D341Med (cell line): Measurements from ENCODE around the gene MYL1.

ENCODE experiments used
- DNase-seq: peaks from one replicate; pipeline ENCODE4 v3.0.0; 2012; ENCODE audit warnings: low spot score

The MYL1 gene

DNA sequence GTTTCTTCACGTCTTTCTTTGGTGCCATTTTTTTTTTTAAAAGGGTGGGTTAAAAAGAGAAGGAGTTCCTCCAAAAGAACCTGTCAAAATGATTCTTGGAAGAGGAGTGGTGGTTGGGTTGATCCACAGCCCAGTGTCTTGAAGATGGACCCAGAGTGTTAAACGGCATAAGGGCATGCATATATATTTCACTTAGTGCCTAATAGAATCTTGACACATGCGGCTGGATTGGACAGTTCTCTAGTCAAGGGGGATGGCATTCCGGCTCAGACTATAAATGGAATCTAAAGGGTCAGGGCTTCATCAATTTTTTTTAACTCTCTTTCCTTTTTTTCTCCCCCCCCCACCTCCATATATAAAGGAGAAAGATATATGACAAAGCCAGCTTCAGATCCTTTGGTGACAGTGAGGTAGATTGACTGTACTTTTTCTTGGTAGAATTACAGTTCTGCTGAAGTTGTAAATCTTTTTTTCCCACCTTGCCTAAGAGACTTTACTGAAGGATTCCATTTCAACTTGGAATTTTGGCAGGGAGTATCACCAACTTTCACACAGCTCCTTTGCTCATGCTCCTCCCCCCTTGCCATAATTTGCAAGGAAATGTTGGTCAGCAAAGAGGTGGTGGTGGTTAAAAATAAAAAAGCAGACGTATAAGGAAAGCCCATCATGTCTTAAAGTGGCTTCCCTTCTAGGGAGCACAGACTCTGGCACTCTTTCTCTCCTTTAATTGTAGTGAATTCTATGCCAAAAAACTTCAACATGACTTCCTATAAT is at the start of gene MYL1:
MYL1 (minus strand) TSS at position 160 of the 774 bp plus-strand sequence; CDS start at position 28, 132 bp downstream.
- DNase-seq, result no peak

DNA sequence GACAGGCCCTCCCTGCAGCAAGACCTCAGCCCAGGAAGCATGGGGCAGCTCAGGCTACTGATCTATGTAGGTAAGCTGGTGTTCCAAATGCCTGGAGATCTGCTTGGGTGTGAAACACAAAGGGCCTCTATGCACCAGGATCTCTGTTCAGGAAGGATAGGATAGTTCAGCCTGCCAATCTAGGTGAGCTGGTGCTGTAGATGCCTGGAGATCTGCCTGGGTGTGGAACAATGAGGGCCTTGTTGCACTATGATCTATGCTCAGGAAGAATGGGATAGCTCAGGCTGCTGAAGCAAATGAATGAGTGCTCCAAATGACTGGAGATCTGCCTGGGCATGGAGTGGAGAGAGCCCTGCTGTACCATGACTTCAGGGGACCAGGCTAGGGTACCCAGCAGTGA is 48.9 kb upstream of the MYL1 start:
- DNase-seq, result no peak

DNA sequence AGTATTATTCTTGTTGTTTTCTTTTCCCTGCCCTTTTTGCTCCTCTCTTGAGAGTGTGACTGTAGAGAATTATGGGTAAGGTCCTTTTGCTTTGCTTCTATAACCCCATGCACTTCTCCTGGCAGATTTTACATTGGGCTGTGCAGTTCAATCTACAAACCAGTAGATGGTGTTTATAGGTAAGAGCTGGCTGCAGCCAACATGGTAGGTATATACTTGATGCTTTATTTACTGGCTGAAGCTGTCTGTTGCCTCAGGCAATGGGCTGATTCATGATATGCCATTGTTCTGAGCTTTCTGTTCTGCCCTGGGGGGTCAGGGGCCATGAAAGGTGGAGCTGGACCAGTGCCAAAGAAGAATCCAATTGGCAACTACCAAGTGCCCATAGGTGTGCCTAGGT is 48.3 kb upstream of the MYL1 start:
- no peak for DNase-seq

DNA sequence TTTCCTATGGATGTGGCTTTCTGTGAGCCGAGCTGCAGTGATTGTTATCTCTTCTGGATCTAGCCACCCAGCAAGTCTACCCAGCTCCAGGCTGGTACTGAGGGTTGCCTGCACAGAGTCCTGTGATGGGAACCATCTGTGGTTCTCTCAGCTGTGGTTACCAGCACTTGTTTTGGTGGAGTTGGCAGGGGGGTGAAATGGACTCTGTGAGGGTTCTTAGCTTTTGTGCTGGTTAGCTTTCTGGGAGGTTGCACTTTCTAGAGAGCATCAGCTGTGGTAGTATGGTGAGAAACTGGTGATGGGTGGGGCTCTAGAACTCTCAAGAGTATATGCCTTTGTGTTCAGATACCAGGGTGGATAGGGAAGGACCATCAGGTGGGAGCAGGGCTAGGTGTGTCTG is 45.4 kb upstream of the MYL1 start:
- DNase-seq, result no peak

DNA sequence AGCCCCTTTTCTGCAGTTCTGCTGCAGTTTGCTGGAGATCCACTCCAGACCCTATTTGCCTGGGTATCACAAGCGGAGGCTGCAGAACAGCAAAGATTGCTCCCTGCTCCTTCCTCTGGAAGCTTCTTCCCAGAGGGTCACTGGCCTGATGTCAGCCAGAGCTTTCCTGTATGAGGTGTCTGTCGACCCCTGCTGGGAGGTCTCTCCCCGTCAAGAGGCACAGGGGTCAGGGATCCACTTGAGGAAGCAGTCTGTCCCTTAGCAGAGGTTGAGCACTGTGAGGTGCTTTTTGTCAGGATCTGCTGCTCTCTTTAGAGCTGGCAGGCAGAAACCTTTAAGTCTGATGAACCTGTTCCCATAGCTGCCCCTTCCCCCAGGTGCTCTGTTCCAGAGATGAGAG is 42.0 kb upstream of the MYL1 start:
- no peak for DNase-seq

DNA sequence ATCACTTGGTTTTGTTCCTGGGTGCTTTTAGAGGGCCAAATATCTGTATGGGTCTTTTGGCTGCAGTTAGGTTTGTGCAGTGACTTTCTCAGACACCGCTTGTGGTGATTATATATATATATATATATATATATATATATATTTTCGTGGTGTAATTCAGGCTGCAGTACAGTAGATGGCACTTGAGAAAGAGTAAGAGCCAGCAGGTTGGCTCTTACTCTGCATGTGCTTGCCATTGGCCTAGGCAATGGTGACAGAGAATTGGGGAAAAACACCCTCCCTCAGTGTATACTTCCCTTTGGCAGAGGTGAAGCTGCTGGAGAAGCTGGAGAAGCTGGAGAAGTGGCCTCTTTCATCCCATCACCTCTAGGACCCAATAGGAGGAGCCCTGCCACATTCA is 22.2 kb upstream of the MYL1 start:
- DNase-seq, result no peak

DNA sequence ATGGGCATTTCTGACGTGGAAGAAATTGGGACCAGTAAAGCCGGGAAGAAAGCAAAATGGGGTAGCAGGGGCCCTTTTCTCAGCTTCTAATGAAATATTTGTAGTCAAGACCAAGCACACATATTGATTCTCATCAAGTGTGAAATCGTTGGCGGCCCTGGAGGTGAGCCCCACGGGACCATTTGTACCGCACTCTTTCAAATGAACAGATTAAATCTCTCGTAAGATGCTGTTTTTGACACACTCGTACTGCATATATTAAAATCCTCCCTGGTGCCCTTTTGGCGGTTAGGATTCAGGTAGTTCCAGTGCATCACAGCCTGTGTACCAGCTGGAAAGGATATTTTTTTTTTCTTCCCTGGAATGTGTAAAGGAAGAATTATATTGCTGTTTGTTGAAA is 9.9 kb upstream of the MYL1 start:
- DNase-seq, result no peak

DNA sequence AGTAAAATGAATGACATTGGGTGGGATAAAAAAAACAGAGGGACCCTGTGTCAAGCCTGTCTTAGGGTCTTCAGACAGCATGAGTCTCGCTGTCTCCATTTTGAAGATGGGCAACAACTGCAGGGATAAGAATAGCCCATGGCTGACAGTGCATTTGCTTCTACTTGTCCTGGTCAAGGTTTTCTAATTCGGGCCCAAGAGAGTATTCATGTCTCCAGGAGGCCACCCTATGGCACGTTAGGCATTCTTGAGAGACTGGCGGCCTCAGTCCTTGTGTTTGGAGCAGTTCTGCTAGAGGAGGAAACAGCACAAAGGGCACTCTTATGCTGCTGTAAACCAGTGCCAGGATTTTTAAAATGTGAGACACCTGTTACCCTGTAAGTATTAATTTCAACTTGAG is 9.5 kb upstream of the MYL1 start:
- no peak for DNase-seq

DNA sequence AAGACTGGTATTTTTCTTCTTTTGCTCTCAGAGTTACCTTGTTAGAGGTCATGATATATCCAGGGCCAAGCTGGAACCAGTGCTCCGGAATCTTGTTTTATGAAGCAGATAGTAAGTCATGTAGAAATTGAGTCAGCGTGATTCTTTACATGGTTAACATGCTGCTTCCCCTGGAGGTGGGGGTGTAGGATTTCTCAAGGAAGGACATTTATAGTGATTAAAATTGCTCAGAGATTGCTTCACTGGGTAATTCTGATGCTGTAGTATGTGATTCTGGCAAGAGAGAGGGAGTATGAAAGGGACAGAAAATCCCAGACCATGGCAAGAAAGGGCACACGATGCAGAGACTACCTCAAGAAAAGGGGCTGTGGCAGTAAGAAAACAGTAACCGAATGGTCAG is 8.0 kb upstream of the MYL1 start:
- no peak for DNase-seq

DNA sequence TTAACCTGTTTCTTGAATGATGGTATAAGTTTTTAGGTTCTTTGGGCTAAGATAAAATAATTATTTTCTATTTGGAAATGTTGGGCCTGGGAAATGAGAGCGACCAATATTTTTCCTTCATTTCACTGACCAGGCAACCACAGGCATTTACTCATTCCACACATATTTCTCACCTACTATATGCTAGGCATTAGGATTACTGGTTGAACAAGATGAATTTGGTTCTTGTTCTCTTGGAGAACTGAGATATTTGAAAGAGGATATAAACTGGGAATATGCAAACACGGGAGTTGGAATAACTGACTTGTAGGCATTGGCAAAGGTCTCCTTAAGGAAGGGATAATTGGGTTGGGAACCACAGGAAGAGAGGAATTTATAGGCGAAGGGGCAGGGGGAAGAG is 3.9 kb upstream of the MYL1 start:
- no peak for DNase-seq

DNA sequence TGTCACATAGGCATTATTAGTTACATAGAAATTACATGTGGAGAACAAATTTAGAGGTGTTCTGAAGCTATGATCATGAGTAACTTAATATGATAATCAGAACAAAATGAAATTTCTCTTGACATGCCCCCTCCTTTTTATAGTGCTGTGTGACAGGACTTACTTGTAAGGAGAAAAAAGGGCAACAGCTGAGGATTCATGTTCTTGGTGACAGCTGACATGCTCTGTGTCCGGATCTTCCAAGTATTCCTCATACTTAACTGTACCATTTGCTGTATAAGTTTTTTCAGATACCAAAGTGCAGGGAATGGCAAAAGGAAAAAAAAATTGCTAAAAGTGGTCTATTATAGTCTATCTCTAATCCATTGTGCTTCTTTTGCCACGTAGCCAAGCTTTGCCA is 3.5 kb upstream of the MYL1 start:
- no peak for DNase-seq

DNA sequence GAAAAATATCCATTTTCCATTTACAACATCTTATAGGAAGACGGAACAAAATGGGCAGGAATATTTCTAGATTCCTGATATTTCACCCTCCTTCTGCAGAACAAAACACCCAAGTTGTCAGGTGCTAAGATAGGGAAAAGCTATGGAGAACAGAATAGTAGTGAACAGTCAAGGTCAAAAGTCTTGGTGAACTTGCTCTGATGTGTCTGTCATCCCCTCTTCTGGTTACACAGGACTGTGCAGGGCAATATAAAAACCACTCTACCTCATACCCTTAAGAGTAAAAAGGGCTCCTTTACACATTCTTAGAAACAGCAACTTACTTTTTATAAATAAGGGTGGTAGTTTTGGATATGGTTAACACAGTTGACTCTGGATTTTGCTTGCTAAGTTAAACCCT is 4.4 kb downstream of the MYL1 start:
- no peak for DNase-seq

DNA sequence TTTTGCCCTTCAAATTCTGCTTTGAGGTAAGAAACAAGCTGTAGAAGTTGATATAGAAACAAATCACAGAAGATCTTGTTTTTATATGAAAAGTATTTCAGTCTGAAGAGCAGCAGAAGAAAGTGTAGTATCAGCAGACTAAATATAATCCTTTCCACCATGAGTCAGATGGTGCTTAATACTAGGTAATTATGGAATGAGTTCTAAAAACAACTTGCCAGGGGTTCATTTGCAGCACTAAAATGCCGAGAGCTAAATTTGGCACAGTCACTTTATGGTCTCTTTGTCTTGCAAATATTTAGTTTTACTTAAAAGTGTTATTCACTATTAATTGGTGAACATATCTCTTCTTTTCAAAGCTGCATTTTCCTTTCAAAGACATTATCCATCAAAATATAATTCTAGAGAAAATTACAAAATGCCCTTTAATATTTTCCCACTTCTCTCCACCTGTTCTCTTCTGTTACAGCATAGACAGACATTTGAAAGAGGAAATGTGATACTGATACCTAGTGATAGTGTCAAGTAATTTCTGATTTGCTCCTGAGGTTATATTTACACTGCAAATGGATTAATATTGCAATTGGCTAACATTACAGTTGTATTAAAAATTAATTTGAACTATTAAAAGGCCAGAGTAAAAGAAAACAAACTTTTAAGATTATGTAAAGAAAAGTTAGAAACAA is 5.3 kb downstream of the MYL1 start:
- peak; percentile 21 for DNase-seq

DNA sequence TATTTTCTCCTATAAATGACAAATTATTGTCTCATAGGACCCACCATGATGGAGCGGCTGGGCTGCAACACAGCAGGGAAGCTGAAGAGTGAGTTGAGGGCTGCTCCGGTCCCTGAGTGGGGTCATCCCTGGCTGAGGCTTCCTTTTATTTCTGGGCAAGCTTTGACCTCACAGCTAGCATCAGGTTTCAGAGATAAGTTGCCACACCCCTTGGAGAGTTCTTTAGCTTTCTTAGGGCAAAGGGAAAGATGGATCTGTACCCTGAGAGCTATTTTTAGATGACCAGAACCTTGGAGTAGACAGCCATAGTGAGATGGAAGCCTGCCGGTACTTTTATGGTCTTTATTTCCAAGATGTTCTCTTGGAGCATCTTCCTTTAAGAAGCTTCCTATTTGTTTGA is 11.5 kb downstream of the MYL1 start:
- no peak for DNase-seq

DNA sequence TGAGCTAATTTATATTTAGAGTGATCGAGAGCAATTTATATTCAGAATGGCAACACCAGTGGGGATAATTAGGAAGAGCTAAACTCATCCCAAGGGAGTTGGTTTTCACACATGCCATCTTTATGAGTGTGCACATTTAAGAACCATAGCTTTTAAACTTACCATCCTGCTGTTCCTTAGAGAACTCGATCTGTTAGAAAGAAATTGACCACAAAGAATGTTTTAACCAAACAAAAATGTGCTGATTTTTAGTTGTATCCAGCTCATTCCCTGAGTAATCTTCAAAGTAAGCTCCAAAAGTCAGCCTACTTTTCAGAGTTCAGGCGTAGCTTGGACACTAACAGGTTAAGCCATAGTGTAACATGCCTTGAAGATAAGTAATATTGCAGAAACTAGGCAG is 12.6 kb downstream of the MYL1 start:
- DNase-seq, result no peak

DNA sequence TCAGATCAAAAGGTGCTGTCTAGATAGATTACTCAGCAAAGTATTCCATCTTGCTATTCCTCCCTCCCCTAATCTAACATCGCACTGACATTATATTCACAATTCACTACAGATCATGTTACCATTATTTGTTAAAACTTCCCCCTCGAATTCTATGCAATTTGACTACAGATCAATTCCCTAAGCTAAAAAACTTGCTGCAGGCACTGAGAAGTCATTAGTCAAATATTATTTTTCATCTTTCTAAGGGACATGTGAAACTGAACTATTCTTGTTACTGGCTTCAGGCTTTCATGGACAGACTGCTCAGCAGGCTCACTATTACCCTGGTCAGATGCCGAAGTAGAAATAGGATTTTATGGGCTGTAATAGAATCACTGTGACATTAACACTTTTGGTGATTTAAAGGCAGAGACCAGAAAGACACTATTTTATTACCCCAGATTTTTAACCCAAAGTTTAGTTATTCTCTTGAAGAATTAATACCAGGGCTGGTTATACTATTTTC is 15.1 kb downstream of the MYL1 start:
- no peak for DNase-seq

DNA sequence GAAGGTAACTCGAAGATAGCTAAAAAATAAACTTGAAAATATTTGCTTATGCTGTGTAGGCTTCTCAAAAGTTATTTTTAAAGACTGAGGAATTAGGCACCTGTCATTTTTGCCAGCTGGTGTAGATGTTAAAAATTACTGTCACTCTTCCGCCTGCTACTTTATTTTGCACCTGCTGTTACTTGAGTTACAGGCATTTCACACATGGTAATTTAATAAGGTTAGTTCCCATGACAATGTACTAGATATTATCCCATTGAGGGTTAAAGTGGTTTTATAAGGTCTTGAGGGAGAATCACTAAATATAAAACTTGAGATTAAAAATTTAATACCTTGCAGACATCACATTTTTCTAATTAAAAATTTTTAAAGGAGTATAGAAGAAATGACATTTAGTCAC is 26.6 kb downstream of the MYL1 start:
- no peak for DNase-seq

DNA sequence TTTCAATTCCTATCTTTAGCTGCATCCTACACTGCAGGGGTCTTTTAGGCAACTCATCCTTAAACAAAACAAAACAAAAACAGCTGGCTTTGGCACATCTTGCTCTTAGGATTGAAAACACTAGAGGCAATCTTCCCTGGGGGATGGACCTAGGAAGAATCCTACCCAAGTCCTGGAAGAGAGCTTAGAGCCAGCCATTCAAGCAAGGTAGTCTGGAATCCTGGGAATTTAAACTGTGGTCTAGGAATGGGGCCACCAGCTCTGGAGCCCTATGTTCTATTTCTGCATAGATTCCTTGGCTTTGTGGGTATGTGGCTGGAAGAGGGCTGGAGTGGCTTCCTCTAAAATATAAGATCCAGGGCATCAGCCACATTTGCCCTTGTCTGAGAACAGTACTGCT is 27.7 kb downstream of the MYL1 start:
- no peak for DNase-seq

DNA sequence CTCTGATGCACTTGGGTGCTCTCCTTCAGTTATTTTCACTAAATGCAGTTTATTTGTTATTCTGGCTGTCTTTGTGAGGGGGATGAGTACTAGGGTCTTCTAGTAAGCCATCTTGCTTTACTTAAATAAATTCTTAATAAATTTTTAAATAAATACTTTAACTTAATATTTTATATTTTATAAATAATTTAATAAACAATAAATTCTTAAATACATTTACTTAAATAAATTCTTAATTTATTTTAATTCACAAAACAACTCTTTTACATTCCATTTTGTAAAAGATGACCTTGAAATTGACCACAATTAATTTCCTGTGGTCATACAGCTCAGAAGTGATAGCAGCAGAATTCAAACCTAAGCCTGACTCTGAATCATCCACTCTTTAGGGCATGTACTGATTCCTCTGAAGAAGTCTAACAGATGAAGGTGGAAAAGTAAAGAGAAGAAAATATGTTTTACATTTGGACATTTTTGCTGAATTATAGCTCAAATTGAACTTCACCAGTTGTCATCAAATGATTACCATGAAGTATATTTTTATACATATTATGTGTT is 28.8 kb downstream of the MYL1 start:
- DNase-seq, result no peak

DNA sequence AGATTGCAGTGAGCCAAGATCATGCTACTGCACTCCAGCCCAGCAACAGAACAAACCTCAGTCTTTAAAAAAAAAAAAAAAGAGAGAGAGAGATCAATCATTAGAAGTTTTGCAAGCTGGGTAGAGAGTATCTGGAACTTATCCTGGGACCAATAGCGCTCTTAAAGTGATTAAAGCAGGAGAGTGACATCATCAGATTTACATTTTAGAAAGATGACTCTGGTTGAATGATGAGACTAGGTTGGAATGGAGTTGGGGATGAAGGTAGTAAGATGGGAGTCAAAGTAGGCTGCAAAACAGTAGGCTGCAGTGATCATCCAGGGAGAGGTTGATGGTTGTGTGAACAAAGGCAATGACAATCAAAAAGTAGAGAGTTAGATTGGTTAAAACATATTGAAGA is 37.8 kb downstream of the MYL1 start:
- no peak for DNase-seq

DNA sequence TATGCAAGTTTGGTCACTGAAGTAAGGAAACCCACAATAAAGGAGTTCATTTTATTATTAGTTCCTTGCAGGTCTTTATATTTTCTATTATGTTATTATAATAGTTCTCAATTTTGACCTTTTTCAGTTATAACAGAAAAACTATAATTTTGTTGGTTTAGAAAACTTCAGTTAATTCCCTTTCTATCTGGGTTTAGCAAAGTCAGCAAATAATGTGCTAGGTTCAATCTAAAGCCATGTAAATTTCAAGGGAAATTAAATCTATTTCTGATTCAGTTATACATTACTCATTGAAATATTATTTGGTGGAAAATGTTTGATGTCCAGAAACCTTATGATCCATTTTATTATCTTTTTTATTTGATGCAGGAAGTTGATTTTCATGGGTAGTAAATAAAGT is 43.7 kb downstream of the MYL1 start:
- no peak for DNase-seq

DNA sequence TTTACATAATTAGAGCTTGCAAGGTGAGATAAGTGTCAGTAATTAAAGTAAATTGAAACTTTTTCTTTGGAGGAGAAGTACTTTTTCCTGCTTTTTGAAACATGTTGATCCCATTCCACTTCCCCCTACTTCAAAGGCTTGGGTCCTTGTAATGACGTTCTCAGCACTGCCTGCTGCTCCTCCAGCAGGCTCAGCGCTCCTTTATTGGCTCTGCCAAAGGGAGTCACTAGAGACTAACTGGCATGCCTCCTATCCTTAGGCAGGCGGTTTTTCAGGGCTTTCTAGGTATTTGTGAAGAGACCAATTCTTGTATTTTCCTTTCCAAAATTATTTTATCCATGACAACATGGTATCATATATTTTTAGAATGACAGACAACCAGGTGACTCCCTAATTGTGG is 45.8 kb downstream of the MYL1 start:
- no peak for DNase-seq

DNA sequence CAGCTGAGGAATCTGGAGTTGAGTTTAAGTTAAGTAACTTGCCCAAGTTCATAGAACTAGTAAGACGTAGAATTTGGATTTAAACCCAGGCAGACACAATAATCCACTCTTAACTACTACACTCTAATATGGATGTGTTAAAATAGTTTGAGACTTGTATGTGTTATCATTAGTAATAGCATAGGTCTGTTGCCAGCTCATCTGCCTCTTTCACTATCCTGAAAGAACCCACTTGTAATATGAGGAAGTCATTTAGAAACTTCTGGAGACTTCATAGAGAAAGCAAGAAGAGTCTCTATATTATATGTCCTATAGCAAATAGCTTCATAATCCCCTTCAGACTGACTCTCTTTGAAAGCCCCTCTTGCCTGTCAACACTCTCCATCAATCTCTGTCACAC is 46.7 kb downstream of the MYL1 start:
- no peak for DNase-seq
